Astrocyte of the hippocampus (primary cell): ENCODE measurements around the gene TPSG1.
"Not testable (repeated sequence)": the region's sequence is repeated elsewhere in the genome, so short reads cannot be mapped to it uniquely, and the experiment has no call there.

Experiments
- DNase-seq: peaks from one replicate; pipeline ENCODE4 v3.0.0; 2011; ENCODE audit warnings: low read depth, low spot score

Gene TPSG1

GRCh38 chr16:1256874-1257322 is 31.8 kb upstream of the TPSG1 start:
- no peak for DNase-seq

DNA sequence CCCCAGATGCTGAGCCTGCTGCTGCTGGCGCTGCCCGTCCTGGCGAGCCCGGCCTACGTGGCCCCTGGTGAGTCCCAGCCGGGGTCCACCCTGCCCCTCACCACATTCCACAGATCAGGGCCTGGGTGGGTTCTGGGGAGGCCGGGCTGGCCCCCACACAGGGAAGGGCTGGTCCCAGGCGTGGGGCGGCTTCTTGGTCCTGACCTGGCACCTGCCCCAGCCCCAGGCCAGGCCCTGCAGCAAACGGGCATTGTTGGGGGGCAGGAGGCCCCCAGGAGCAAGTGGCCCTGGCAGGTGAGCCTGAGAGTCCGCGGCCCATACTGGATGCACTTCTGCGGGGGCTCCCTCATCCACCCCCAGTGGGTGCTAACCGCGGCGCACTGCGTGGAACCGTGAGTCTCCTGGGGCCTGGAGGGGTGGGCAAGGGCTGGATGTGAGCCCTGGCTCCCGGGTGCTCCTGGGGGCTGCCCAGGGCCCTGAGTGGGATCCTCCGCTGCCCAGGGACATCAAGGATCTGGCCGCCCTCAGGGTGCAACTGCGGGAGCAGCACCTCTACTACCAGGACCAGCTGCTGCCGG is 31.3 kb upstream of the TPSG1 start:
- DNase-seq, result not testable (repeated sequence)

DNA sequence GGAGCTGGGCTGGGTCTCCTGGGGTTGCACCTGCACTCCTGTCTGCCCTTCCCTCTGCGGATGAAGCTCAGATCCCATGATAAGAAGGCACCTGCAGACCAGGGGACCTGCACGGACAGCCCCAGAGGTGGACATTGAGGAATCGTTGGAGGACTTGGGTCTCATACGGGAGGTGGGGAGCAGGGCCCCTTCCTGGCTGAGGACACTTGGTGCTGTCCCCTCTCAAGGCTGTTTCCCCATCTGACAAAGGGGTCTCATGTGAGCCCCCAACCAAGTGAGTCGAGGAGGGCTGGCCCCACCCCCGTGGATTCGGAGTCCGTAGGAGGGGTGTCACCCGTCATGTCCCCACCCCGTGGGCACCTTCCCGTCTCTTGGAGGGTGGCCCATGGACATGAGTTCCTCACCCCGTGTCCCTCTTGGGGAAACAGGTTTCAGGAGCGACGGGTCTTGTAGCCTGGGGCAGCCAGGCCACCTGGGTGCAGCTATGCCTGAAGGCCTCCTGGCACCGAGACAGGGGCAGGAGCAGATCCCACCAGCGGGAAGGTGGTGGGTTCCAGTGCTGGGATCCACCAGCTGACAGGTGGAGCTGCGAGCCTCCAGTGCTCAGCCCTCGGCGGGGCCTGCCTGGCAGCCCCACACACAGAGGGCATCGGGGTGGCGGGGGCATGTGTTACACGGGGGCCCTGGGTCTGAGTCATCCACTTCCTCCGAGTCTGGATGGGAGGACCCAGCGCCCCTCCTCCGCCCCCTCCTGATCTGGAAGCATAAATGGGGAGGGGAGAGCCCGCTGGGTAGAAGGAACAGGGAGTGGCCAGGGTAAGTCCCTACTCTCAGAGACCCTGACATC is 30.4 kb upstream of the TPSG1 start, which contains the start of gene TPSD1:
Gene TPSD1, plus strand, starts transcription at position 794 of the 847 bp plus-strand sequence. CDS start 212 bp downstream, outside the sequence.
- DNase-seq, result not testable (repeated sequence)

DNA sequence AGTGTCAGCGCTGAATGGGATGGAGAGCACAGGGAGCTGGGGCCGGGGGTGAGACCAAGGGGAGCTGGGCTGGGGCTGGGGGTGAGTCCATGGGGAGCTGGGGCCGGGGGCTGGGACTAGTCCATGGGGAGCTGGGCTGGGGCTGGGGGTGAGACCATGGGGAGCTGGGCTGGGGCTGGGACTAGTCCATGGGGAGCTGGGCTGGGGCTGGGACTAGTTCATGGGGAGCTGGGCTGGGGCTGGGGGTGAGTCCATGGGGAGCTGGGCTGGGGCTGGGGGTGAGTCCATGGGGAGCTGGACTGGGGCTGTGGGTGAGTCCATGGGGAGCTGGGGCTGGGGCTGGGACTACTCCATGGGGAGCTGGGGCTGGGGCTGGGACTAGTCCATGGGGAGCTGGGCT is 29.8 kb upstream of the TPSG1 start:
- not testable (repeated sequence) for DNase-seq

DNA sequence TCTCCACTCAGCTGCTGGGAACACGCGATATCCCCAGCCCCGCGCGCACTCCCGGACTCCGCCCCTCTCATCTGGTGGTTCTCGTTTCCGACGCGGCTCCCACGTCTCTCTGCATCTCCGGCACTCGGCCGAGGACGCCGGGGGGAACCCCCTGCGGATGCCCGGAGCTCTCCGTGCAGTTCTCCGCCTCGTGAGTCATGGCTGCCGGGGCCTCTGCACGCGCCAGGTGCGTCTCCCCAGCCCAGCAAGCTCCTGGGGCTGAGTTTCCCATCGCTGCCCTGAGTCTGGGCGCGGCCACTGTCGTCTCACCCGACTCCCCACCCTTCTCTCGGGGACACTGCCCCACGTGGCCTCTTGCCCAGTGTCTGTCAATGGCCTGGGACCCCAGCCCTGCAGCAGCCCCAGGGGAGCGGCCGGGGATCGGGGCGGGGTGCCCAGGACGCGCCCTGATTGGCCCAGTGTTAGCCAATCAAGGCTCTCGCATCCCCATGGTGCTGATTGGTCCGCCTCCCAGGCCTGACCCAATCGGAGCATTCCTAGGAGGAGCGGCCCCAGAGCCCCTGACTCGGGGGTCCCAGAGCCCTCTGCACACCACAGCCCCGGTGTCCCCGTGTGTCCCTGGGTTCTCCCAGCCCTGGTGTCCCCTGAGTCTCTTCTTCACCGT is 28.8 kb upstream of the TPSG1 start:
- DNase-seq, result not testable (repeated sequence)

DNA sequence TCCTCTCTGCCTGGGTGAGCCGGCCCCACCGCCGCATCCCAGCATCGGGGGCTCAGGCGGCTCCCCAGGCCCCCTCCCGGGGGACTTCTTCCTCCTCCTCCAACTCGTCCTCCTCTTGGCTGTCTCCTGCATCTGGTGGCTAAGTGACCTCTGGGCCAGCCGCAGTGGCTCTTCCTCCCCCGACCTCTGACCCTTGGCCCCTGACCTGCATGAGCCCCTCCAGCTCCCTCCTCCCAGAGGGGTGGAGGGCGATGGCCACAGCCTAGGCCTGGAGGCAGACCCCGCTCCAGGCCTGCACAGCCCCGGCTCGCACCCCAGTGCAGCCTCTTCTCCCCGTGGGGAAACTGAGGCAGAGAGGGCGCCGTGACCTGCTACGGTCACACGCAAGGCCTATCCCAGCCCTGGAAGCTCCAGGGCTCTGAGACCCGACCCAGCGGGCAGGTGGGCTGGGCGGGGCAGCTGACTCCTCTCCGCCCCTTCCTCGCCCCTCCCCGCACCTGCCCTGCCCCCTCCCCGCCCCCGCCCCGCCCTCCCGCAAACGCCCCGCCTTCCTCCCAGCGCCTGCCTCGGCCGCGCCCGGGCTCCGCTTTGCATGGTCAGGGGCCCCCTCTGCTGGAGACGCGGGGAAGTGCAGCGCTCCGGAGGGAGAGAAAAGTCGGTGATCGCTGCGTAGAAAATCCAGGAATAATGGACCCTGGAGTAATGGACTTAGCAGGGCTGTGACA is 24.1 kb upstream of the TPSG1 start:
- not testable (repeated sequence) for DNase-seq

- not testable (repeated sequence) for DNase-seq
Observed at GRCh38 chr16:1247903-1248537, 23.0 kb upstream of the TPSG1 start.

- DNase-seq, result no peak
Observed at GRCh38 chr16:1245452-1246020, 20.5 kb upstream of the TPSG1 start.

DNA sequence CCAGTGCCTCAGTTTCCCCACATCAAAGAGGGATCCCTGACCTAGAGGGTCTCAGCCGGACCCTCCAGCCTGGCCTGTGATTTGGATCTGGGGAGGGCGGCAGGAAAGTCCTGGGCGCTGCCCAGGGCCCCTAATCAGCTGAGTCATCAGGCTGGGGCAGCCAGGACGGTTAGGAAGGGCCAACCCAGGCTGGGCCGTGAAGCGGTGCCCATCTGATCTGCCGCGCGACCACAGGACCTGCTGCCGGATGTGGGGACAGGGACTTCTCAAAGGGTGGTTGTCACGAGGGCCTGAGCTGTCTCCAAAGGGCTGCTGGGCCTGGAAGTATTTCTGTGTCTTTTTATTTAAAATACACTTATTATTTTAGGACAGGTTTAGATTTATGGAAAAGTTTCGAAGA is 19.8 kb upstream of the TPSG1 start:
- no peak for DNase-seq

GRCh38 chr16:1243907-1244850 is 19.1 kb upstream of the TPSG1 start:
- DNase-seq, result not testable (repeated sequence)

GRCh38 chr16:1243363-1243762 is 18.3 kb upstream of the TPSG1 start:
- not testable (repeated sequence) for DNase-seq

DNA sequence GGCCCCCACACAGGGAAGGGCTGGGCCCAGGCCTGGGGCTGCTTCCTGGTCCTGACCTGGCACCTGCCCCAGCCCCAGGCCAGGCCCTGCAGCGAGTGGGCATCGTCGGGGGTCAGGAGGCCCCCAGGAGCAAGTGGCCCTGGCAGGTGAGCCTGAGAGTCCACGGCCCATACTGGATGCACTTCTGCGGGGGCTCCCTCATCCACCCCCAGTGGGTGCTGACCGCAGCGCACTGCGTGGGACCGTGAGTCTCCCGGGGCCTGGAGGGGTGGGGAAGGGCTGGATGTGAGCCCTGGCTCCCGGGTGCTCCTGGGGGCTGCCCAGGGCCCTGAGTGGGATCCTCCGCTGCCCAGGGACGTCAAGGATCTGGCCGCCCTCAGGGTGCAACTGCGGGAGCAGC is 16.0 kb upstream of the TPSG1 start:
- not testable (repeated sequence) for DNase-seq

DNA sequence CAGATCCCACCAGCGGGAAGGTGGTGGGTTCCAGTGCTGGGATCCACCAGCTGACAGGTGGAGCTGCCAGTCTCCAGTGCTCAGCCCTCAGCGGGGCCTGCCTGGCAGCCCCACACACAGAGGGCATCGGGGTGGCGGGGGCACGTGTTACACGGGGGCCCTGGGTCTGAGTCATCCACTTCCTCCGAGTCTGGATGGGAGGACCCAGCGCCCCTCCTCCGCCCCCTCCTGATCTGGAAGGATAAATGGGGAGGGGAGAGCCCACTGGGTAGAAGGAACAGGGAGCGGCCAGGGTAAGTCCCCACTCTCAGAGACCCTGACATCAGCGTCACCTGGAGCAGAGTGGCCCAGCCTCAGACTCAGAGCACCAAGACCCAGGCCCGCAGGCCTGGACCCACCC is 15.4 kb upstream of the TPSG1 start, which contains the start of gene TPSAB1:
Gene TPSAB1, plus strand, starts transcription at position 270 of the 400 bp plus-strand sequence. CDS start 234 bp downstream, outside the sequence.
- not testable (repeated sequence) for DNase-seq

DNA sequence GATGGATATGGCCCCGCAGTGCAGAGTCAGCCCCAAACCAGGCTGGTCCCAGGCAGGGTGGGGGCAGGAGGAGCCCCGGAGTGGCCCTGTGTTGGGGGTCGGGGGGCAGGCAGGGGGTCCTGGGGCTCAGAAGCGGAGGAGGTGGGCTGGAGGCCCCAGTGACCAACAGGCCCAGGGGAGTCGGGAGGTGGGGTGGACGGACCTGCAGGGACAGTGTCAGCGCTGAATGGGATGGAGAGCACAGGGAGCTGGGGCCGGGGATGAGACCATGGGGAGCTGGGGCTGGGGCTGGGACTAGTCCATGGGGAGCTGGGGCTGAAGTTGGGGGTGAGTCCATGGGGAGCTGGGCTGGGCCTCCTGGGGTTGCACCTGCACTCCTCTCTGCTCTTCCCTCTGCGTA is 14.5 kb upstream of the TPSG1 start:
- not testable (repeated sequence) for DNase-seq

DNA sequence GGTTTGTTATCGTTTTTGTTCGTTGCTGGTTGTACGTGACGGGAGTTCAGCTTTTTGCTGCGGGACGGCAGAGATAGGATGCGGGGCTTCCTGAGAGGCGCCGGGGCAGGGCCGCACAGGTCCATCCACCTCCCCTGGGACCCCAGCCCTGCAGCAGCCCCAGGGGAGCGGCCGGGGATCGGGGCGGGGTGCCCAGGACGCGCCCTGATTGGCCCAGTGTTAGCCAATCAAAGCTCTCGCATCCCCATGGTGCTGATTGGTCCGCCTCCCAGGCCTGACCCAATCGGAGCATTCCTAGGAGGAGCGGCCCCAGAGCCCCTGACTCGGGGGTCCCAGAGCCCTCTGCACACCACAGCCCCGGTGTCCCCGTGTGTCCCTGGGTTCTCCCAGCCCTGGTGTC is 13.8 kb upstream of the TPSG1 start:
- DNase-seq, result not testable (repeated sequence)

DNA sequence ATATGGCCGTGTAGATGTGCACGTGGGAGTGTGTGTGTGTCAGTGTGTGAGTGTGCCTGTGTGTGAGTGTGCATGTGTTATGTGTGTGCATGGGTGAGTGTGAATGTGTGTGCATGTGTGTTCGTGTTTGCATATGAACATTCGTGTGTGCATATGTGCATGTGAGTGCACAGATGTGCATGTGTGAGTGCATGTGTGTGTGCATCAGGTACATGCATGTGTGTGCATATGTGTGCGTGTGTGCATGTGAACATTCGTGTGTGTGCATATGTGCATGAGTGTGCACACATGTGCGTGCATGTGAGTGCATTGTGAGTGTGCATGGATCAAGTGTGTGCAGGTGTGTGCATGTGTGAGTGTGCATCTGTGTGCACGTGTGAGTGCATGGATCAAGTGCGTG is 12.9 kb upstream of the TPSG1 start:
- no peak for DNase-seq

DNA sequence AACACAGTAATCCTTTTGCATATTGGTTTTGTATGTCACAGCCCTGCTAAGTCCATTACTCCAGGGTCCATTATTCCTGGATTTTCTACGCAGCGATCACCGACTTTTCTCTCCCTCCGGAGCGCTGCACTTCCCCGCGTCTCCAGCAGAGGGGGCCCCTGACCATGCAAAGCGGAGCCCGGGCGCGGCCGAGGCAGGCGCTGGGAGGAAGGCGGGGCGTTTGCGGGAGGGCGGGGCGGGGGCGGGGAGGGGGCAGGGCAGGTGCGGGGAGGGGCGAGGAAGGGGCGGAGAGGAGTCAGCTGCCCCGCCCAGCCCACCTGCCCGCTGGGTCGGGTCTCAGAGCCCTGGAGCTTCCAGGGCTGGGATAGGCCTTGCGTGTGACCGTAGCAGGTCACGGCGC is 11.6 kb upstream of the TPSG1 start:
- DNase-seq, result not testable (repeated sequence)

- DNase-seq, result not testable (repeated sequence)
Observed at GRCh38 chr16:1232049-1232748, 7.1 kb upstream of the TPSG1 start.

- DNase-seq, result not testable (repeated sequence)
Observed at GRCh38 chr16:1231301-1231700, 6.2 kb upstream of the TPSG1 start.
